Esophagus muscularis mucosa (tissue), 4 donors: Measurements from ENCODE around the gene AGO1. TPM values are rescaled to one million over a fixed set of nuclear protein-coding genes. Genes with fewer than 3 reads are reported as not detected.

Experiments used
- DNase-seq: peaks from one replicate; pipeline ENCODE4 v3.0.0-alpha.2; 2017; ENCODE audit errors: extremely low spot score
- H3K27ac ChIP-seq, 4 donors: fragments of 200-600 bp; sonication (generic); replicated peaks in 1 of 4; 1 replicate in 3 of 4; 2 replicates in 1 of 4; pipeline ENCODE4 v1.5.1; 2016 to 2019; ENCODE audit warnings: mild to moderate bottlenecking in 1 of 4
- H3K27me3 ChIP-seq, 4 donors: fragments of 200-600 bp; sonication (generic); one replicate each; pipeline versions ENCODE4 v1.5.1 to v1.6.0; 2016 to 2019
- H3K36me3 ChIP-seq, 4 donors: fragments of 200-600 bp; sonication (generic); one replicate each; pipeline ENCODE4 v1.5.1; 2016 to 2019
- H3K4me1 ChIP-seq, 4 donors: fragments of 200-600 bp; sonication (generic); one replicate each; pipeline ENCODE4 v1.5.1; 2016 to 2019
- H3K4me3 ChIP-seq, 4 donors: fragments of 200-600 bp; sonication (generic); 1 replicate in 2 of 4; 2 replicates in 2 of 4; pipeline ENCODE4 v1.5.1; 2016 to 2019; ENCODE audit warnings: mild to moderate bottlenecking in 4 of 4, moderate library complexity in 1 of 4
- H3K9me3 ChIP-seq, 4 donors: fragments of 200-600 bp; sonication (generic); 1 replicate in 3 of 4; 2 replicates in 1 of 4; pipeline ENCODE4 v1.5.1; 2016 to 2019
- EP300 ChIP-seq: sonication (generic); formaldehyde crosslinking; IDR thresholded peaks from one replicate; pipeline ENCODE4 v1.6.1; 2017; ENCODE audit warnings: antibody characterized with exemption
- POLR2A ChIP-seq: fragments of 450-650 bp; IDR thresholded peaks from one replicate; pipeline ENCODE4 v1.6.1; 2017; ENCODE audit warnings: antibody characterized with exemption, moderate library complexity, mild to moderate bottlenecking, low read depth
- POLR2AphosphoS5 ChIP-seq, 2 donors: sonication (generic); formaldehyde crosslinking; IDR thresholded peaks; one replicate each; pipeline ENCODE4 v1.6.1; 2017; ENCODE audit warnings: antibody characterized with exemption in 2 of 2
- WGBS: methylation state at CpG from one replicate; pipeline ENCODE4 v1.1.5; 2018; 5-methylcytosine and 5-hydroxymethylcytosine counted together
- intact Hi-C: fragments of 100-400 bp; cut with DNase I; formaldehyde crosslinking; loops from one replicate; pipeline ENCODE4 v1.15.1; 2023
- total RNA-seq, 4 donors: library from RNA; depleted of rRNA; stranded (reverse); fragments of >200 nt; gene quantifications; one replicate each; pipeline versions ENCODE4 v1.1.0 to v1.2.1, GENCODE V29; 2016
- TF ChIP-seq, protein P1 (sequence below), 3 experiments: fragments of 200-600 bp in 2 of 3; fragments of 450-650 bp in 1 of 3; sonication (generic) in 2 of 3; IDR thresholded peaks; one replicate each; pipeline ENCODE4 v1.5.1; 2017 to 2019; ENCODE audit warnings: antibody characterized with exemption in 3 of 3, mild to moderate bottlenecking in 2 of 3, moderate library complexity in 1 of 3

AGO1 gene
- total RNA-seq, 4 donors from 2014 or later, result 16.2 to 32.6 (median 24.4) TPM

DNA sequence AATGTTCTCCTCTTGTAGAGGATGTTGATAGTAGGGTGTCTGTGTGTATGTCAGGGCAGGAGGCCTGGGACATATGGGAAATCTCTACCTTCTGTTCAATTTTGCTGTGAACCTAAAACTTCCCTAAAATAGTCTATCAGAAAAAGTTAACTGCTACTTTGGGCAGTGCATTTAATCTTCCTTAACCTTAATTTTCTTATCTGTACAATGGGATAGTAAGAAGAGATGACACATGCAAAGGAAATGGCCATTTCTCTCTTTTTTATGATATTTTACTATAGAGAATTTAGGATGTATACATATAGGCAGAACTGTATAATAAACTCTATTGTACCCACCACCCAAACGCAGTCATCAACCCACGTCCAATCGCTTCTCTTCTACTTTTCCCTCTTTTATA, 56.5 kb downstream of the AGO1 start:
- Histone ChIP-seq H3K27me3 (no peaks in the 10 kb centered on the region), H3K4me1 (peaks cover 3 to 56% (median 41%) of the 10 kb centered on the region in 4 donors), H3K36me3 (no peaks in the 10 kb centered on the region), H3K9me3 (no peaks in the 10 kb centered on the region), H3K4me3 (no peak overlapping the region), H3K27ac (no peak overlapping the region)
- intact Hi-C loops, result no loop called here
- TF ChIP-seq, protein P1, sequence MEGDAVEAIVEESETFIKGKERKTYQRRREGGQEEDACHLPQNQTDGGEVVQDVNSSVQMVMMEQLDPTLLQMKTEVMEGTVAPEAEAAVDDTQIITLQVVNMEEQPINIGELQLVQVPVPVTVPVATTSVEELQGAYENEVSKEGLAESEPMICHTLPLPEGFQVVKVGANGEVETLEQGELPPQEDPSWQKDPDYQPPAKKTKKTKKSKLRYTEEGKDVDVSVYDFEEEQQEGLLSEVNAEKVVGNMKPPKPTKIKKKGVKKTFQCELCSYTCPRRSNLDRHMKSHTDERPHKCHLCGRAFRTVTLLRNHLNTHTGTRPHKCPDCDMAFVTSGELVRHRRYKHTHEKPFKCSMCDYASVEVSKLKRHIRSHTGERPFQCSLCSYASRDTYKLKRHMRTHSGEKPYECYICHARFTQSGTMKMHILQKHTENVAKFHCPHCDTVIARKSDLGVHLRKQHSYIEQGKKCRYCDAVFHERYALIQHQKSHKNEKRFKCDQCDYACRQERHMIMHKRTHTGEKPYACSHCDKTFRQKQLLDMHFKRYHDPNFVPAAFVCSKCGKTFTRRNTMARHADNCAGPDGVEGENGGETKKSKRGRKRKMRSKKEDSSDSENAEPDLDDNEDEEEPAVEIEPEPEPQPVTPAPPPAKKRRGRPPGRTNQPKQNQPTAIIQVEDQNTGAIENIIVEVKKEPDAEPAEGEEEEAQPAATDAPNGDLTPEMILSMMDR (IDR thresholded peaks at IDR 0.05), result no peak
- no peak for TF ChIP-seq POLR2AphosphoS5 (IDR thresholded peaks at IDR 0.05)
- TF ChIP-seq EP300, result no peak
- no peak for TF ChIP-seq POLR2A
- 98% methylated on average over 3 of the region's 3 CpGs for WGBS
- DNase-seq, result no peak

DNA sequence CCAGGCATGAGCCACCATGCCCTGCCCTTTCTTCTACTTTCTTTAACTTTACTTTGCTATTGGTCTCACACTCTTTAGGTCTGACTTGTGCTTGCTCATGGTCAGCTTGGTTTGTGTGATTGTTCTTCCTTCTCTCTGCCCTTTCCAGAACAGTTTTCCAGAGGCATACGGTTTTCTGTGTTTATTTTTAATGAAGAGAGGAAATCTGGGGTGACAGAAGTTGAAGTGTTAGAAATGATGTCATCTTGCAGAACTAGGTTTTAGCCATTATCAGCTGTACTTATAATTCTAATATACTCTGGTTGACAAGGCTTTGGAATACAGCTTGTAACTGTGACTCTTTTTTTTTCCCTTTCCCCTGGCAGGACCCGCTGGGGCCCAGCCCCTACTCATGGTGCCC, 62.3 kb downstream of the AGO1 start:
- DNase-seq, result no peak
- H3K9me3 ChIP-seq, result no peaks in the 10 kb centered on the region
- intact Hi-C loops, result no loop called here
- H3K27ac ChIP-seq, result no peak overlapping the region
- TF ChIP-seq POLR2A (no peak), EP300 (no peak), POLR2AphosphoS5 (IDR thresholded peaks at IDR 0.05) (no peak)
- TF ChIP-seq, protein P1 (IDR thresholded peaks at IDR 0.05), result no peak
- peaks cover 0 to 35% (median 31%) of the 10 kb centered on the region in 4 donors for H3K4me1 ChIP-seq
- H3K4me3 ChIP-seq, result no peak overlapping the region
- 57% methylated on average over 2 of the region's 2 CpGs for WGBS
- H3K27me3 ChIP-seq, result no peaks in the 10 kb centered on the region
- H3K36me3 ChIP-seq, result peaks cover 0 to 11% (median 3%) of the 10 kb centered on the region in 4 donors

DNA sequence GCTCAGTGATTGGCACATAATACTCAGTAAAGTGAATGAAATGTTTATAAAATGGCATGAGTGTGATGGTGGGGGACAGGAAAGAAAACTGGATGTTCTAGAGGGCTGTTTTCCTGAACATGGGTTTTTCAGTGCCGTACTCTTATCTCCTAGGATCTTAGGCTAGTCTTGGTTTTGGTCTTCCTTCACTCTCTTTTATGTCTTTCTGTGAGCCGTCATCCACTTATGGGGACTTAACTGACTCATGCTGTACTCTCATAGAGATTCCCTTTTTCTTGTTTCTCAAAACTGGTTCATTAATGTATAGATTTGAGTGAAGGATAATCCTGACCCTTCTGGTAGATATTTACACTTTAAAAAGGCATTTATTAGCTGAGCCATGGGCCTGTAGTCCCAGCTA, 64.5 kb downstream of the AGO1 start:
- 86% methylated on average over 2 of the region's 2 CpGs for WGBS
- intact Hi-C loops, result no loop called here
- no peak for TF ChIP-seq EP300
- no peak for TF ChIP-seq POLR2AphosphoS5 (IDR thresholded peaks at IDR 0.05)
- no peak for TF ChIP-seq POLR2A
- TF ChIP-seq, protein P1 (IDR thresholded peaks at IDR 0.05), result no peak

DNA sequence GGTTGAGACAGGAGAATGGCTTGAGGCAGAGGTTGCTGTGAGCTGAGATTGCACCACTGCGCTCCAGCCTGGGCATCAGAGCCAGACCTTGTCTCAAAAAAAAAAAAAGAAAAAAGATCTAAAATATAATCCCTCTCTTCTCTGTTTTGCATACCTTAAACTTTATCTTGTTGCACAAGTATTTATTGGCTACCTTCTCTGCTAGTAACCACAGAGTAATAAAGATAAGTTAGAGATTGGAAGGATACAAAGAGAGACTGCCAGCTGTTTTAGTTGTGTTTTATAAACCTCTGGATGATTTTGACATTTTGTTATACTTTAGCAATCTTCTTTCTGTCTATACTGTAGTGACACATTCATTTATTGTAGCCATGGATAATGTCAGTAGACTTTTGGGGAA, 75.5 kb downstream of the AGO1 start:
- Histone ChIP-seq H3K4me1 (no peaks in the 10 kb centered on the region), H3K4me3 (no peak overlapping the region), H3K27me3 (no peaks in the 10 kb centered on the region), H3K36me3 (peaks cover 0 to 15% (median 3%) of the 10 kb centered on the region in 4 donors), H3K27ac (no peak overlapping the region), H3K9me3 (no peaks in the 10 kb centered on the region)
- TF ChIP-seq EP300, result no peak
- TF ChIP-seq, protein P1 (IDR thresholded peaks at IDR 0.05), result no peak
- no peak for TF ChIP-seq POLR2AphosphoS5 (IDR thresholded peaks at IDR 0.05)
- TF ChIP-seq POLR2A, result no peak
- intact Hi-C loops, result no loop called here
- DNase-seq, result no peak
- 94% methylated on average over 1 of the region's 1 CpG for WGBS

More for the DNA sequence above, 64.5 kb downstream of the AGO1 start:
- no peaks in the 10 kb centered on the region for H3K27me3 ChIP-seq
- H3K9me3 ChIP-seq, result no peaks in the 10 kb centered on the region
- peaks cover 0 to 11% (median 3%) of the 10 kb centered on the region in 4 donors for H3K36me3 ChIP-seq
- no peak for DNase-seq
- peaks cover 0 to 28% (median 15%) of the 10 kb centered on the region in 4 donors for H3K4me1 ChIP-seq
- no peak overlapping the region for H3K4me3 ChIP-seq
- no peak overlapping the region for H3K27ac ChIP-seq

DNA sequence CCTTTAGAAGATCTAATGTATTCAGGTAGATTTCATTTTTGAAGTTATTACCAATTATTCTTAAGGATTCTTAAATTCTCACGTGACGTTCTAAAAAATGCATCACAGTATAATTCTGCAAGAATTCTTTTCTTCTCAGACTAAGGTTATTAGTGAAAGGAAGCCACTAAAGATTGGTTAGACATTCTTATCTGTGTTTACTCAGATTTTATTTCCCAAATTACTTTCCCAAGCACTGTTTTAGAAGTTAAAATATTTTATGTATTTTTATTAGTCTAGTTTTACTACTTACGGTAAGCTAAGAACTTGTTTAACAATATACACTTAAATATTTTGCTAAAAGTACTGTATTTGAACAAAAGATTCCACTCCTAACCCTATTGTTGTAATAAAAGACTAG, 76.3 kb downstream of the AGO1 start:
- TF ChIP-seq, protein P1 (IDR thresholded peaks at IDR 0.05), result no peak
- TF ChIP-seq POLR2AphosphoS5 (IDR thresholded peaks at IDR 0.05), result no peak
- TF ChIP-seq POLR2A, result no peak
- TF ChIP-seq EP300, result no peak
- Histone ChIP-seq H3K36me3 (peaks cover 0 to 14% (median 3%) of the 10 kb centered on the region in 4 donors), H3K4me1 (no peaks in the 10 kb centered on the region), H3K27ac (no peak overlapping the region), H3K9me3 (no peaks in the 10 kb centered on the region), H3K27me3 (no peaks in the 10 kb centered on the region), H3K4me3 (no peak overlapping the region)
- intact Hi-C loops, result no loop called here
- WGBS, result 90% methylated on average over 3 of the region's 3 CpGs
- DNase-seq, result no peak
